GM12878 (cell line): ENCODE results near the gene SCN11A. TPM values are rescaled to one million over a fixed set of nuclear protein-coding genes. Genes with fewer than 3 reads are reported as not detected.

Source experiments
- BHLHE40 ChIP-seq, 2 experiments: fragments of 450-650 bp in 1 of 2; IDR thresholded peaks; 2 replicates each; pipeline ENCODE4 v1.6.1; 2011 to 2017; ENCODE audit warnings: low read depth in 2 of 2, borderline replicate concordance in 1 of 2, improper control_type of control experiment in 1 of 2, low read length in 1 of 2, mild to moderate bottlenecking in 1 of 2
- CEBPZ ChIP-seq: fragments of 150-350 bp; IDR thresholded peaks from 2 replicates; pipeline ENCODE4 v1.6.1; 2016; ENCODE audit warnings: low read depth, low read length
- CHD2 ChIP-seq: IDR thresholded peaks from 2 replicates; pipeline ENCODE4 v1.6.1; 2011; ENCODE audit warnings: low read depth, low read length, improper control_type of control experiment, borderline replicate concordance
- IKZF2 ChIP-seq, 2 experiments: fragments of 450-650 bp; IDR thresholded peaks; 2 replicates each; pipeline ENCODE4 v1.6.1; 2017; ENCODE audit warnings: mild to moderate bottlenecking in 2 of 2, moderate library complexity in 2 of 2
- IRF3 ChIP-seq: fragments of 450-650 bp; IDR thresholded peaks from 2 replicates; pipeline ENCODE4 v1.6.1; 2014; ENCODE audit warnings: mild to moderate bottlenecking
- NR2C2 ChIP-seq: IDR thresholded peaks from 2 replicates; pipeline ENCODE4 v1.6.1; 2011; ENCODE audit warnings: borderline replicate concordance, low read depth; ENCODE audit not compliant: control insufficient read depth, insufficient read length
- SKIL ChIP-seq: fragments of 450-650 bp; IDR thresholded peaks from 2 replicates; pipeline ENCODE4 v1.6.1; 2017; ENCODE audit warnings: mild to moderate bottlenecking, low read depth, inconsistent platforms; ENCODE audit not compliant: poor library complexity, severe bottlenecking
- SMC3 ChIP-seq: IDR thresholded peaks from 2 replicates; pipeline ENCODE4 v1.6.1; 2011; ENCODE audit warnings: low read length, improper control_type of control experiment, borderline replicate concordance
- ZBTB33 ChIP-seq: fragments of 450-650 bp; IDR thresholded peaks from 2 replicates; pipeline ENCODE4 v1.6.1; 2017; ENCODE audit warnings: mild to moderate bottlenecking
- polyA plus RNA-seq, 11 experiments: library from polyadenylated mRNA; depleted of rRNA in 4 of 11; unstranded in 6 of 11; stranded (reverse) in 5 of 11; fragments of >200 nt; fragmentation: Nextera tagmentation in 4 of 11; fragmentation: Illumina TruSeq in 1 of 11; extraction: Ambion mirVana in 4 of 11; extraction: Trizol in 1 of 11; gene quantifications; 1 replicate in 1 of 11; 2 replicates in 10 of 11; pipeline versions ENCODE4 v1.2.1 to v1.2.3, GENCODE V29; 2011 to 2016; ENCODE audit warnings: inconsistent platforms in 2 of 11, missing spikeins in 2 of 11, low read depth in 1 of 11
- total RNA-seq, 4 experiments: library from RNA; depleted of rRNA in 3 of 4; stranded (reverse); fragments of >200 nt in 3 of 4; fragmentation: Illumina TruSeq in 1 of 4; extraction: Trizol in 1 of 4; gene quantifications; 2 replicates each; pipeline versions ENCODE4 v1.2.1 to v1.2.3, GENCODE V29; 2013 to 2021

Gene SCN11A
- total and polyA plus RNA-seq, 10 of the 15 experiments (the other 5 are each of a cell fraction or from before 2014, with no cell fraction given) = under 0.01 to 0.14 (median 0.03) TPM; not detected in 4

- TF ChIP-seq NR2C2 (no peak), SKIL (no peak), IKZF2 (IDR thresholded peaks at IDR 0.05) (no peak), CHD2 (no peak), SMC3 (no peak), IRF3 (no peak), BHLHE40 (IDR thresholded peaks at IDR 0.05; ENCODE audit: borderline replicate concordance in 1 of 2, low read depth in 2 of 2, low read length in 1 of 2) (no peak), CEBPZ (no peak), ZBTB33 (no peak)
- TF ChIP-seq, all 136 proteins: peak for 0
Observed at GRCh38 chr3:39094851-39095677, 43.3 kb upstream of the SCN11A start (continued).
